ENCODE data around the gene GALNTL6. TPM values are rescaled to one million over a fixed set of nuclear protein-coding genes. Genes with fewer than 3 reads are reported as not detected.
A peak's percentile ranks its signal among the peaks of the same experiment; 100 is the strongest.

GALNTL6 gene
- total RNA-seq, 1 donor from 2014 or later, result 0.34 TPM

DNA sequence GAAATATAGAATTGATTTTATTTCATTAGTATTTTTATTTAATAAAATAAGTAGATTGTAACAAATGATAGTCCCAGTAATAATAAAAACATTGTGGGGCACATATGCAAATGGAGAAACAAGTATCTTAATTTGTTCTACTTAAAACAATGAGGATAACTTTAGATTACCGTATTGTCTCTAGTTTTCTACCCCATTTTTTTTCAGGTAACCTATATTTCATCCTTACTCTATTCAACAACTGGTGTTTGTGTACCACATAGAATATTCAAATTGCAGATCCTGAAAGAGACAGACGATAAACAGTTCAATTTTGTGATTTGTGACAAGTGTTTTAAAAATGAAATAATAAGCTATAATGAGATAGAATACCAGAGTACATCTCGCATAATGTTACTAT, 671.8 kb downstream of the GALNTL6 start:
- no peak overlapping the region for H3K4me3 Mint-ChIP-seq (ENCODE audit: unreplicated experiment)
- H3K36me3 Mint-ChIP-seq (ENCODE audit: unreplicated experiment), result no peaks in the 10 kb centered on the region
- TF ChIP-seq, protein P1, sequence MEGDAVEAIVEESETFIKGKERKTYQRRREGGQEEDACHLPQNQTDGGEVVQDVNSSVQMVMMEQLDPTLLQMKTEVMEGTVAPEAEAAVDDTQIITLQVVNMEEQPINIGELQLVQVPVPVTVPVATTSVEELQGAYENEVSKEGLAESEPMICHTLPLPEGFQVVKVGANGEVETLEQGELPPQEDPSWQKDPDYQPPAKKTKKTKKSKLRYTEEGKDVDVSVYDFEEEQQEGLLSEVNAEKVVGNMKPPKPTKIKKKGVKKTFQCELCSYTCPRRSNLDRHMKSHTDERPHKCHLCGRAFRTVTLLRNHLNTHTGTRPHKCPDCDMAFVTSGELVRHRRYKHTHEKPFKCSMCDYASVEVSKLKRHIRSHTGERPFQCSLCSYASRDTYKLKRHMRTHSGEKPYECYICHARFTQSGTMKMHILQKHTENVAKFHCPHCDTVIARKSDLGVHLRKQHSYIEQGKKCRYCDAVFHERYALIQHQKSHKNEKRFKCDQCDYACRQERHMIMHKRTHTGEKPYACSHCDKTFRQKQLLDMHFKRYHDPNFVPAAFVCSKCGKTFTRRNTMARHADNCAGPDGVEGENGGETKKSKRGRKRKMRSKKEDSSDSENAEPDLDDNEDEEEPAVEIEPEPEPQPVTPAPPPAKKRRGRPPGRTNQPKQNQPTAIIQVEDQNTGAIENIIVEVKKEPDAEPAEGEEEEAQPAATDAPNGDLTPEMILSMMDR (IDR thresholded peaks at IDR 0.05; ENCODE audit: partially characterized antibody, unreplicated experiment), result no peak
- H3K27ac Mint-ChIP-seq (ENCODE audit: unreplicated experiment), result no peak overlapping the region
- H3K4me1 Mint-ChIP-seq (ENCODE audit: low read depth, unreplicated experiment), result peaks cover 21% of the 10 kb centered on the region
- peaks cover 2% of the 10 kb centered on the region for H3K9me3 Mint-ChIP-seq (ENCODE audit: unreplicated experiment)
- no peak for DNase-seq
- peaks cover 2% of the 10 kb centered on the region for H3K27me3 Mint-ChIP-seq (ENCODE audit: unreplicated experiment)

DNA sequence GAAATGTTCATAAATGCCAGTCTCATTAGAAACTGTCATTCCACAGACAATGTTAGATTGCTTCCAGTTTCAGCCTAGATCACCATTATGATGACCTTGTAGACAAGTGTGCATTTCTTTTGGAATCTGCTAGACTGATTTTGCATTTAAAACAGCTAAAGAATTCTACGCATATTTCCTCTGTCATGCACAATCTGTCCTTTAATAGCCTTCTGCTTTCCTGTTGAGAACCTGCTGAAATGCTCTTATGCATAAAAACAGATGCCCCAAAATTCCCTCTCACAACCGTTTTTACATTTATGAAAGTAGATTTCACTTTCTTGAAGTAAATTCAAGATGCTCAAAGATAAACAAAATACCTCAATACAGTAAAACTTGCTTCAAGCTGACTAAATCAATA, 673.3 kb downstream of the GALNTL6 start:
- Mint-ChIP-seq H3K27ac (ENCODE audit: unreplicated experiment) (no peak overlapping the region), H3K9me3 (ENCODE audit: unreplicated experiment) (no peaks in the 10 kb centered on the region), H3K4me1 (ENCODE audit: low read depth, unreplicated experiment) (peaks cover 25% of the 10 kb centered on the region), H3K27me3 (ENCODE audit: unreplicated experiment) (peaks cover 2% of the 10 kb centered on the region), H3K4me3 (ENCODE audit: unreplicated experiment) (no peak overlapping the region), H3K36me3 (ENCODE audit: unreplicated experiment) (no peaks in the 10 kb centered on the region)
- TF ChIP-seq, protein P1 (IDR thresholded peaks at IDR 0.05; ENCODE audit: partially characterized antibody, unreplicated experiment), result no peak
- DNase-seq, result no peak

DNA sequence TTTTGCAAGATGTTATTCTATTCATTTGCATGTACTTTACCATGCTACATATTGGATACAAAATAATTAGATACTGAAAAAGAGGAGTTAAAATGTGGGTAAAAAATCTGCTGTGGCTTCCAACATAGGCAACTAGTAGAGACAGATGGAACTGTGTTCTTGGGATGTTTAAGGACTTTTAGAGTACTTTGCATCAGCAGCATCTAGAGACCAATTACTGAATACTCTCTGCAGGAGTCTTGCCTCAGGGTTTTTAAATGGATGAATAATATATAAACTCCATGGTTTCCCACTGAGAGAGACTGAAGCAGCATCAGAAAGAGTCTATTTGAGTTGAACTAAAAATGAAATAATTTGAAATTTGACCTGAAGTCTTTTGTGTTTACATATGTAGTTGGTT, 676.7 kb downstream of the GALNTL6 start:
- no peak for DNase-seq
- no peaks in the 10 kb centered on the region for H3K36me3 Mint-ChIP-seq (ENCODE audit: unreplicated experiment)
- no peaks in the 10 kb centered on the region for H3K9me3 Mint-ChIP-seq (ENCODE audit: unreplicated experiment)
- H3K27me3 Mint-ChIP-seq (ENCODE audit: unreplicated experiment), result peaks cover 2% of the 10 kb centered on the region
- H3K4me1 Mint-ChIP-seq (ENCODE audit: low read depth, unreplicated experiment), result peaks cover 22% of the 10 kb centered on the region
- peak overlapping the region; percentile 72 for H3K4me3 Mint-ChIP-seq (ENCODE audit: unreplicated experiment)
- TF ChIP-seq, protein P1 (IDR thresholded peaks at IDR 0.05; ENCODE audit: partially characterized antibody, unreplicated experiment), result no peak
- peak overlapping the region; percentile 76 for H3K27ac Mint-ChIP-seq (ENCODE audit: unreplicated experiment)

DNA sequence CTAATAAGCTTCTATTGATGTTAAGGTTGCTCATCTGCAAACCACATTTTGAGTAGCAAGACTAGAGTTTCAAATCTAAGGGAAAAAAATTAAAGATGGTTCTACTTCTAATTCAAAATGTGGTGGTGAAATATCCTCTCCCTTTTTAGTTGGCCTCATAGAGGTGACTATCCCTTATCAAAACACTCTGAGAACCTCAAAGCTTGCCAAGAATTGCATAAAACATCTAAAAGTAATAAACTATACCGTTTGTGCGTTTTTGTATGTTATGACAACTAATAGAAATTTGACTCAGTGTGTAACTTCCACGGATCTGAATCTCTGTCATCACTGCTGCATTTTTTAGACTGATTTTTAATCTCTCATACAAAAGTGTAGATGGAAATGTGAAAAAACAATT, 682.6 kb downstream of the GALNTL6 start:
- H3K36me3 Mint-ChIP-seq (ENCODE audit: unreplicated experiment), result no peaks in the 10 kb centered on the region
- H3K4me1 Mint-ChIP-seq (ENCODE audit: low read depth, unreplicated experiment), result peaks cover under 1% of the 10 kb centered on the region
- DNase-seq, result no peak
- no peaks in the 10 kb centered on the region for H3K27me3 Mint-ChIP-seq (ENCODE audit: unreplicated experiment)
- no peak overlapping the region for H3K4me3 Mint-ChIP-seq (ENCODE audit: unreplicated experiment)
- no peak overlapping the region for H3K27ac Mint-ChIP-seq (ENCODE audit: unreplicated experiment)
- TF ChIP-seq, protein P1 (IDR thresholded peaks at IDR 0.05; ENCODE audit: partially characterized antibody, unreplicated experiment), result no peak
- no peaks in the 10 kb centered on the region for H3K9me3 Mint-ChIP-seq (ENCODE audit: unreplicated experiment)

DNA sequence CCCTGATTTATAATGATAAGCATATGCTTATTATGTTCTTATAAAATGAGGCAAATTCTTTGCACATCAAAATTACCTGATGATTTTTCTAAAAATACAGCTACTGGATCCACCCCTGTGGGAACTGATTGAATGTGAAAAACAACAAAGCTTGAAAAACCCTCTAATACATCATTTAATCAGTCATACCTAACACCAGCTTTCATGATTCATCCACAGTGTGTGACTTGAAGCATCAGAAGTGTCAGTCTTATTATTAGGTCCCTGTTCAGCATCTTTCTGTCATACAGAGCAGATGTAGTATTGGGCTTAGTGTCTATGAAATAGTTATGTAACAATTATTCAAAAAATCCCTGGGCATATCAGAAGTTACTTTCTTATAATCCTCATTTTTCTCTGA, 684.1 kb downstream of the GALNTL6 start:
- DNase-seq, result no peak
- TF ChIP-seq, protein P1 (IDR thresholded peaks at IDR 0.05; ENCODE audit: partially characterized antibody, unreplicated experiment), result no peak

More for the DNA sequence above, 684.1 kb downstream of the GALNTL6 start:
- H3K4me1 Mint-ChIP-seq (ENCODE audit: low read depth, unreplicated experiment), result no peaks in the 10 kb centered on the region
- no peaks in the 10 kb centered on the region for H3K36me3 Mint-ChIP-seq (ENCODE audit: unreplicated experiment)
- H3K9me3 Mint-ChIP-seq (ENCODE audit: unreplicated experiment), result no peaks in the 10 kb centered on the region
- H3K27me3 Mint-ChIP-seq (ENCODE audit: unreplicated experiment), result no peaks in the 10 kb centered on the region
- no peak overlapping the region for H3K27ac Mint-ChIP-seq (ENCODE audit: unreplicated experiment)
- no peak overlapping the region for H3K4me3 Mint-ChIP-seq (ENCODE audit: unreplicated experiment)

All from glutamatergic neuron (in vitro differentiated cells).